Measurements from ENCODE around the gene PALMD. TPM values are rescaled to one million over a fixed set of nuclear protein-coding genes. Genes with fewer than 3 reads are reported as not detected.

Gene PALMD, protein sequence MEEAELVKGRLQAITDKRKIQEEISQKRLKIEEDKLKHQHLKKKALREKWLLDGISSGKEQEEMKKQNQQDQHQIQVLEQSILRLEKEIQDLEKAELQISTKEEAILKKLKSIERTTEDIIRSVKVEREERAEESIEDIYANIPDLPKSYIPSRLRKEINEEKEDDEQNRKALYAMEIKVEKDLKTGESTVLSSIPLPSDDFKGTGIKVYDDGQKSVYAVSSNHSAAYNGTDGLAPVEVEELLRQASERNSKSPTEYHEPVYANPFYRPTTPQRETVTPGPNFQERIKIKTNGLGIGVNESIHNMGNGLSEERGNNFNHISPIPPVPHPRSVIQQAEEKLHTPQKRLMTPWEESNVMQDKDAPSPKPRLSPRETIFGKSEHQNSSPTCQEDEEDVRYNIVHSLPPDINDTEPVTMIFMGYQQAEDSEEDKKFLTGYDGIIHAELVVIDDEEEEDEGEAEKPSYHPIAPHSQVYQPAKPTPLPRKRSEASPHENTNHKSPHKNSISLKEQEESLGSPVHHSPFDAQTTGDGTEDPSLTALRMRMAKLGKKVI
- not detected for total RNA-seq

DNA sequence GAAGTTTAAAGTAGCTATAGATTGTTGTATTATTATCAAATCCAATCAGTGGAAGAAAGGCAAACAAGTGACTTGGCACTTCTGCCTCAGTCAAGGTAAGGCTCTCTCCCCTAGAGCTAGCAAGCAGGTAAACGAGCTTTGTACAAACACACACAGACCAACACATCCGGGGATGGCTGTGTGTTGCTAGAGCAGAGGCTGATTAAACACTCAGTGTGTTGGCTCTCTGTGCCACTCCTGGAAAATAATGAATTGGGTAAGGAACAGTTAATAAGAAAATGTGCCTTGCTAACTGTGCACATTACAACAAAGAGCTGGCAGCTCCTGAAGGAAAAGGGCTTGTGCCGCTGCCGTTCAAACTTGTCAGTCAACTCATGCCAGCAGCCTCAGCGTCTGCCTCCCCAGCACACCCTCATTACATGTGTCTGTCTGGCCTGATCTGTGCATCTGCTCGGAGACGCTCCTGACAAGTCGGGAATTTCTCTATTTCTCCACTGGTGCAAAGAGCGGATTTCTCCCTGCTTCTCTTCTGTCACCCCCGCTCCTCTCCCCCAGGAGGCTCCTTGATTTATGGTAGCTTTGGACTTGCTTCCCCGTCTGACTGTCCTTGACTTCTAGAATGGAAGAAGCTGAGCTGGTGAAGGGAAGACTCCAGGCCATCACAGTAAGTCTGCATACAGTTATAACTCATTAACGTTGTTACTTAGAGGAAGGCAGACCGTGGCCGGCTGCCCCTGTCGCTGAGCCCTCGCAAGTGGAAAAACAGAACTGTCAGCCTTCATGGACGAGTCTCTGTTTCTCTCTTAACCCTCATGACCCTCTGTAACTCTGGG is at the start of gene PALMD:
TSS of gene PALMD (plus strand) at position 415 of the 833 bp plus-strand sequence. CDS start at position 620, 205 bp downstream.
- no peak within 1 kb of the TSS for H3K27ac Mint-ChIP-seq
- no peak for DNase-seq
- CTCF ChIA-PET, result interaction anchor here (1.2 to 1.3 kb wide), 2 partner anchors 11 to 34 kb away, joined by 3 to 4 read pairs; no protein-coding TSS in a partner anchor

DNA sequence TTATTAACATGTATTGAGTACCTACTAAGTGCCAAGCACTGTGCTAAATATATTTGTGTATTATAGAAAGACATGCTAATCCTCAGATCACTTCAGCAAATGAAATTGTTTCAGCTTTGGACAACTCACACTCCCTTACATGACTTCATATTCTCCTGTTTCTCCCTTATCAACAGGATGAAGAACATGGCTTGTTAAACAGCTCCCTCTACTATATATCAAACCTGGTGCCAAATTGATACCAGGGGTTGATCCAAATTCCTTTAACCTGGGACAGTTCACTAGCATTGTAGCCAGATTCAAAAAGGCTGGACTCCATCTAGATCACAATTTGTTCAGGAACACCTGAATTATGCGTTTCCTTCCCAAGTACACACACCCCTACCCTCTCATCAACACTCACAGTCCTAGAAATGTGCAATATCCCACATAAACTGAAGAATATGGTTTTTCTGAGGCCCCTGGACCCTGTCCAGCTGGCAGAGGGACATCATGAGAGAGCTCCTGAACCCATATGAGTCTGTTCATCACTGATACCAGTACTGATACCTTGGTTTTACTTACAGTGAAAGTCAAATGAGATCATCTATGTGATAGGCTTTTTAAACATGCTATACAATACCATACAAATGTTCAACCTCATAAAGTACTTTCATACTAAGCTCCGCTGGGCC is 47.0 kb upstream of the PALMD start:
- Mint-ChIP-seq H3K4me3 (no peak overlapping the region), H3K9me3 (ENCODE audit: low read depth) (no peaks in the 10 kb centered on the region), H3K36me3 (no peaks in the 10 kb centered on the region), H3K27me3 (no peaks in the 10 kb centered on the region), H3K4me1 (no peaks in the 10 kb centered on the region), H3K27ac (no peak overlapping the region)
- ATAC-seq, result no peak
- CTCF ChIA-PET, result no interaction called here
- DNase-seq, result no peak

More for the DNA sequence above, at the start of gene PALMD:
- Mint-ChIP-seq H3K36me3 (no peaks in the 10 kb centered on the region), H3K4me3 (no peak within 1 kb of the TSS), H3K9me3 (ENCODE audit: low read depth) (no peaks in the 10 kb centered on the region), H3K27me3 (peaks cover 47% of the 10 kb centered on the region), H3K4me1 (no peaks in the 10 kb centered on the region)
- no peak for ATAC-seq

DNA sequence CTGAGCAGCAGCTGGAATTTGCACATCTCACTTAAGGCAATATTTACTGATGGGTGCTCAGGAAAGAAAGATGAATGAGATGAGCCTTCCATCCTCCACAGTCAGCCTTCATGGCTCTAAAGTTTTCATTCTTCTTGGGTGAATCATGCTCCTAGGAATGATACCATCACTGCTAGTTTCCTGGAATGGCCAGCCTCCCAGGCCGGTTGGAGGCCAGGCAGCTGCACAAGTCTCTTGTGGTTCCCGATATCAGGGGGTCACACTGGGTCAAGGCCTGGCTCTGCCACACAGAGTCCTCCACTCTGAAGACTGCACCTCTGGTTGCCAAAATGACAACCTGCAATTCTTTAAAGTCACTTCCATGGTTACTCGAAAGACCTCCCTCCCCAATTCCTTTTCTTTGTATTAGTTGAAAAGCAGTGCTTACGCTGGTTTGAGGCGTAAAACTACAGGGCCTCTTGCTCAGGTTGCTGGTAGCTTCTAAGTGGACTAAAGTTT is 46.2 kb upstream of the PALMD start:
- H3K4me3 Mint-ChIP-seq, result no peak overlapping the region
- H3K36me3 Mint-ChIP-seq, result no peaks in the 10 kb centered on the region
- no peak for DNase-seq
- H3K4me1 Mint-ChIP-seq, result no peaks in the 10 kb centered on the region
- H3K27me3 Mint-ChIP-seq, result no peaks in the 10 kb centered on the region
- CTCF ChIA-PET, result no interaction called here
- ATAC-seq, result no peak
- H3K9me3 Mint-ChIP-seq (ENCODE audit: low read depth), result no peaks in the 10 kb centered on the region
- H3K27ac Mint-ChIP-seq, result no peak overlapping the region

DNA sequence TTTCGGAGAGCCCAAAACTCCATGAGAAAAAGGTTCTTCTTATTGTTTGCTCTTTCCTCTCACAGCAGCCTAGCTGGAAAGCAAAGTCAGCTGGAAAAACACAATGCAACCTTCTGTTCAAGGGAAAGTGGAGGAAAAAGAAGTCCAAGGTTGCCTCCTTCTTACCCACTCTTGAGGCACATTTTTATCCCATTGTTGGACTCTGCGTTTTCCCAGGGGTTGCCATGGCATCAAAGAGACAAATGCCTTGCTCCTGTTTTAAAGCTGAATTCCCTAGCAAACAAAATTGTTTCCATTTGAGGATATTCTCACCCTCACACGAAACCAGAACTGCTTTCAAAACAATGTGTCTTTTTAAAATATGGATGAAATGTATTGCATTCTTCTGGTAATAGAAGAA is 45.1 kb upstream of the PALMD start:
- CTCF ChIA-PET, result no interaction called here
- ATAC-seq (no peak), DNase-seq (no peak)
- Mint-ChIP-seq H3K36me3 (no peaks in the 10 kb centered on the region), H3K27me3 (no peaks in the 10 kb centered on the region), H3K4me1 (no peaks in the 10 kb centered on the region), H3K27ac (no peak overlapping the region), H3K4me3 (no peak overlapping the region), H3K9me3 (ENCODE audit: low read depth) (no peaks in the 10 kb centered on the region)

DNA sequence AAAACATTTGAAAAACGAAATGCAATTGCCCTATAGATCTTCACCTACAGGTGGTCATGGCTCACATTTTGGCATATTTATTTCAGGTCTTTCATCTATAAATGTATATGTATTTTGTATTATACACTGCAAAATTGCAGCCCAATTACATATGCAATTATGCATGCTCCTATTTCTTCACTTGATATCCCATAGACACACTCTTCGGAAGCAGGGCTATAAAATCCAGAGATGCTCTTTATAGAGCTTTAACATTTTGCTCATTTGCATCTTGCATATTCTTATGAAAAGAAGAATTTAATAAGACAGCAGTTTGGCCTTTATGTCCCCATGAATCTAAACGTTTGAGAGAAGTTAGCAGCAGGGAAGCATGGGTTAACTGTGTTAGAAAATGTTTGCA is 44.7 kb upstream of the PALMD start:
- CTCF ChIA-PET, result no interaction called here
- Mint-ChIP-seq H3K4me3 (no peak overlapping the region), H3K27me3 (no peaks in the 10 kb centered on the region), H3K4me1 (no peaks in the 10 kb centered on the region), H3K27ac (no peak overlapping the region), H3K36me3 (no peaks in the 10 kb centered on the region), H3K9me3 (ENCODE audit: low read depth) (no peaks in the 10 kb centered on the region)
- DNase-seq (no peak), ATAC-seq (no peak)

DNA sequence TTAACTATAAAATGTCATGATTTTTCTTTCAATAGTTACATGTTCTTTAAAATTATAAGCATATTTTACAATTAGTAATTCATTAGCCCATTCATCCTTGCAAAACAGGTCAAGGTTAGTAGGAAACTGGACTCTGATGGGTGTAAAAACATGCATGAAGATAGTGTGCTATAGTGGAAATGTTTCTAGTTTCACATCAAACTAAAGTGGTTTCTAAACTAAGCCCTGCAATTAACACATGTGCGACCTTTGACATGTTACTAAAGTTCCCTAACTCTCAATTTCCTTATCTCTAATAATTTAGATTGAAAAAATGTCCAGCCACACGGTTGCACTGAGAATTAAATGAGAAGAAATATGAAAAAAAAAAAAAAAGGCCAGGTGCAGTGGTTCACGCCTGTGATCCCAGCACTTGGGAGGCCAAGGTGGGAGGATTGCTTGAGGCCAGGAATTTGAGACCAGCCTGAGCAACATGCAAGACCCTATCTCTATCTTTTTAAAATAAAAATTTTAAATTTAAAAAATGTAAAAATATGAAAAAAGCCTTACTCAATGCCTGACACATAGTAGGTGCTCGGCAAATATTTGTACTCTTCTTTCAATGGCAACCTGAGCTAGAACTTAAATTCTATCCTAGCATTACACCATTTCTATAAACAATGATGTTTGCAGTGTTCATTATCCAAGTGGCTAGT is 44.1 kb upstream of the PALMD start:
- H3K27ac Mint-ChIP-seq, result no peak overlapping the region
- H3K27me3 Mint-ChIP-seq, result no peaks in the 10 kb centered on the region
- H3K4me1 Mint-ChIP-seq, result no peaks in the 10 kb centered on the region
- DNase-seq (no peak), ATAC-seq (no peak)
- no peaks in the 10 kb centered on the region for H3K9me3 Mint-ChIP-seq (ENCODE audit: low read depth)
- CTCF ChIA-PET, result no interaction called here
- no peaks in the 10 kb centered on the region for H3K36me3 Mint-ChIP-seq
- H3K4me3 Mint-ChIP-seq, result no peak overlapping the region

DNA sequence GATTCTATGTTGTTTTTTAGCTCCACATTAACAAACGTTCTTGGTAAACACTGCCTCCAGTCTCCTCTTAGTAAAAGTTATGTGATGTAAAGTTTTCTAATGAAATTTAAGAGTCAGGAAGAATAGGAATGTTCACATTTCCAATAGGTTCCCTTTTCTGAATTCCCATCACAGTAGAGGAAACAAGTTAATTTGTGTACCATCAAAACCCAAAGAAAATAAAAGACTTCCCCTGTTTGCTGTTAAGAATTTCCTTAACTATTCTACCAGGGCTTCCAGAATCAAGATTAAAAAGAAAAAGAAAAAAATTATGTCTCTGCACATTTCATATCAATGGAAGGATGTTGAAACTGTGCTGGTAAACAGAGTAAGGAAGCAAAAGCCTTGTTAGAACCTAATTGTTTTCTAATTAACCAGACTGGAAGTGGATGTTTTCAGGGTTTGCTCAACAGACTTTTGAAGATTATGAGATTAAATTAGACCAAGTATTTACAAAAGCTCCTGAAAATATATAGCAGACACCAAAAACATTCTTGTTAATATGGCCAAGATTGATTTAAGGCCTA is 43.4 kb upstream of the PALMD start:
- Mint-ChIP-seq H3K4me1 (no peaks in the 10 kb centered on the region), H3K9me3 (ENCODE audit: low read depth) (peaks cover under 1% of the 10 kb centered on the region), H3K27ac (no peak overlapping the region), H3K36me3 (no peaks in the 10 kb centered on the region), H3K4me3 (no peak overlapping the region), H3K27me3 (no peaks in the 10 kb centered on the region)
- no peak for DNase-seq
- CTCF ChIA-PET, result no interaction called here
- ATAC-seq, result no peak

DNA sequence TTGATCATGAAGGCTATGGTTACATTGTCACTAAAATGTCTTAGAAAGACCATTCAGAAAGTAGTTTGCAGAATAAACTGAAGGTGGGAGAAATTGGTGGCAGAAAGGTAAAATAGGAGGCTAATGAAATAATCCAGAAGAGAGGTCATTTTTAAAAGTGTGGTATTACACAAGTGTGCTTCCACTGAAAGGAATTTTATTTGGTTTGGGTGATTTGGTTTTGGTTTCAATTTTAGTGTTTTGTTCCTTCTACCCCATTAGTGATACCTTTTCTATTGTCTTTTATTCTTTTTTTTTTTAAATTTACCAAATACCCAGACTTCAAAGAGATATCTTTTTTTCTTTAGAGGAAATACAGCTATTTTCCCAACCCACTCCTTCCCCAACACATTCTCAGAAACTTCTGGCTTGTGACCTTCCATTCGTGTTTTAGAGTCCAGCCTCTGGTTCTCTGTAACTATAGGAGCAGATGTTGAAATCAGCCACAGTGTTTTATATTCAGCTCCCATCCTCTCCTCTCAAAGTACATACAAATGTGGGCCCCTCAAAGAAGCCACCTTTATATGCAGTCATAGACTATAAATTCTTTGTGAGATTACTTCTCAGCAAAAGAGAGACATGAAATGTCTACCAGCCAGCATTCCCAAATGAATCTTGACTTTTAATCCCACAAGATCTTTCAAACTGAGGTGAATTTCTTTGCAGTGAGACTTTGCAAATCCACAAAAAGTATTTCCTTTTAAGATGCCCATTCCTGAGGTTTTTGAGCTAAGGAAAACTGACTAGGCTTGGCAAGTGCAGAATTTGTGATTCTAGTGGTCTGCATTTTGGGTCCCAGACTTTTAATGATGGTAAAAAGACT is 42.0 kb upstream of the PALMD start:
- Mint-ChIP-seq H3K4me1 (no peaks in the 10 kb centered on the region), H3K27me3 (no peaks in the 10 kb centered on the region), H3K9me3 (ENCODE audit: low read depth) (peaks cover 2% of the 10 kb centered on the region), H3K4me3 (no peak overlapping the region), H3K36me3 (no peaks in the 10 kb centered on the region), H3K27ac (no peak overlapping the region)
- ATAC-seq (no peak), DNase-seq (no peak)
- CTCF ChIA-PET, result no interaction called here

DNA sequence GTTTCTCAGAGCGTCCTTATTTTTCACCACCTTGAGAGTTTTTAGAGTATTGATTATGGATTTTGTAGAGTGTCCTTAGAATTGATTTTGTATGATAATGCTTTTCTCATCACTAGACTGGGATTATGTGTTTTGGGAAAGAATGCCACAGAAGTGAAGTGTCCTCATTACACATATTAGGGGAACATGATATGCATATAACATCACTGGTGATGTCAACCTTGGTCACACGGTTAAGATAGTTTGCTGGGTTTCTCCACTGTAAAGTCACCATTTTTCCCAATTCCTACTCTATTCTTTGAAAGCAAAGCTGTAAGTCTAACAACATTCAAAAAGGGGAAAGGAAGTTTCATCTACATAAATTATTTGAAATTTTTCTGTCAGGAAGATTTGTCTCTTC is 39.6 kb upstream of the PALMD start:
- H3K36me3 Mint-ChIP-seq, result no peaks in the 10 kb centered on the region
- ATAC-seq, result no peak
- DNase-seq, result no peak
- no peak overlapping the region for H3K4me3 Mint-ChIP-seq
- peaks cover 2% of the 10 kb centered on the region for H3K9me3 Mint-ChIP-seq (ENCODE audit: low read depth)
- CTCF ChIA-PET, result no interaction called here
- H3K27ac Mint-ChIP-seq, result no peak overlapping the region
- no peaks in the 10 kb centered on the region for H3K4me1 Mint-ChIP-seq
- H3K27me3 Mint-ChIP-seq, result peaks cover 4% of the 10 kb centered on the region

DNA sequence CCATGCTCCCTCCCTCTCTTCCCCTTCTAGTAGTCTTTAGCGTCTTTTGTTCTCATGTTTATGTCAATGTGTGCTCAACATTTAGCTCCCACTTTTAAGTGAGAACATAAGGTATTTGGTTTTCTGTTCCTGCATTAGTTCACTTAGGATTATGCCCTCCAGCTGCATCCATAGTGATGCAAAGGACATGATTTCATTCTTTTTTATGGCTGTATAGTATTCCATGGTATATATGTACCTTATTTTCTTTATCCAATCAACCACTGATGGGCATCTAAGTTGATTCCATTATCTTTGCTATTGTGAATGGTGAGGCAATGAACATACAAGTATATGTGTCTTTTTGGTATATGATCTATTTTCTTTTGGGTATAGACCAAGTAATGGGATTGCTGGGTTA is 38.3 kb upstream of the PALMD start:
- no peak for ATAC-seq
- no peak overlapping the region for H3K4me3 Mint-ChIP-seq
- CTCF ChIA-PET, result no interaction called here

DNA sequence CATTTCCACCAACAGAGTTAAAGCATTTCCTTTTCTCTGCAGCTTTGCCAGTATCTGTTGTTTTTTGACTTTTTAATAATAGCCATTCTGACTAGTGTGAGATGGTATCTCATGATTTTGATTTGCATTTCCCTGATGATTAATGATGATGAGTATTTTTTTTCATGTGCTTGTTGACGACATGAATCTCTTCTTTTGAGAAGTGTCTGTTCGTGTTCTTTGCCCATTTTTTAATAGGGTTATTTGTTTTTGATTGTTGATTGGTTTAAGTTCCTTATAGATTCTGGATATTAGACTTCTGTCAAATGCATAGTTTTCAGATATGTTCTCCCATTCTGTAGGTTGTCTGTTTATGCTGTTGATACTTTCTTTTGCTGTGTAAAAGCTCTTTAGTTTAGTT is 37.9 kb upstream of the PALMD start:
- H3K4me1 Mint-ChIP-seq, result no peaks in the 10 kb centered on the region
- no peaks in the 10 kb centered on the region for H3K36me3 Mint-ChIP-seq
- peaks cover 4% of the 10 kb centered on the region for H3K27me3 Mint-ChIP-seq
- CTCF ChIA-PET, result no interaction called here
- peaks cover 2% of the 10 kb centered on the region for H3K9me3 Mint-ChIP-seq (ENCODE audit: low read depth)
- H3K27ac Mint-ChIP-seq, result no peak overlapping the region
- no peak for DNase-seq
- no peak for ATAC-seq
- no peak overlapping the region for H3K4me3 Mint-ChIP-seq

More for the DNA sequence above, 38.3 kb upstream of the PALMD start:
- Mint-ChIP-seq H3K4me1 (no peaks in the 10 kb centered on the region), H3K36me3 (no peaks in the 10 kb centered on the region), H3K27me3 (peaks cover 4% of the 10 kb centered on the region), H3K9me3 (ENCODE audit: low read depth) (peaks cover 2% of the 10 kb centered on the region), H3K27ac (no peak overlapping the region)
- no peak for DNase-seq

DNA sequence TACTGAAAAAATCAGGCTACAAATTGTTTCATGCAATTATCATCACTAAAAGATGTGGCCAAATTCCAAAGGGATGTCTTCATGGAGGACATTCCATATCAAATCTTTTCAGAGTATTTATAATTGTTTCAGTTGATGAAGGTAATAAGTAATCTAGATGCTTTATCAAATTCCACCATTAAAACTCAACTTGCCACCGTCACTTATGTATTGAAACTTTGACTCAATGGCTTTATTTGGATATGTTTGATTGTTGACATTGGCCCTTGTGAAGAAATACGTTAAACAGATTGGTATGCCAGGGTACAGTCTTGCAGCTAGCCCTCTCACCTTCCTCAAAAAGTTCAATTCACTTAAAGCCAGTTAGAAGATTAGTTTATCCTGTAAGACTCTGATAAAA is 32.2 kb upstream of the PALMD start:
- no peak overlapping the region for H3K27ac Mint-ChIP-seq
- no peaks in the 10 kb centered on the region for H3K36me3 Mint-ChIP-seq
- ATAC-seq, result no peak
- peaks cover 4% of the 10 kb centered on the region for H3K27me3 Mint-ChIP-seq
- no peak overlapping the region for H3K4me3 Mint-ChIP-seq
- no peaks in the 10 kb centered on the region for H3K9me3 Mint-ChIP-seq (ENCODE audit: low read depth)
- no peaks in the 10 kb centered on the region for H3K4me1 Mint-ChIP-seq
- CTCF ChIA-PET, result no interaction called here
- no peak for DNase-seq

All from activated CD8-positive, alpha-beta memory T cell treated with anti-CD3 and anti-CD28 coated beads, Interleukin-2, amount 10 ng/mL, durations not matched to agents 7 days and 5 days (primary cell).